Measurements from ENCODE around the gene CDK5RAP1. TPM values are rescaled to one million over a fixed set of nuclear protein-coding genes. Genes with fewer than 3 reads are reported as not detected.

The CDK5RAP1 gene
- total and polyA plus RNA-seq, 4 donors = 20.3 to 43.1 (median 23.2) TPM

- no peaks in the 10 kb centered on the region for H3K36me3 ChIP-seq (ENCODE audit: control insufficient read depth in 4 of 4, insufficient read depth in 4 of 4, low read length in 4 of 4)
- TF ChIP-seq, protein P1, sequence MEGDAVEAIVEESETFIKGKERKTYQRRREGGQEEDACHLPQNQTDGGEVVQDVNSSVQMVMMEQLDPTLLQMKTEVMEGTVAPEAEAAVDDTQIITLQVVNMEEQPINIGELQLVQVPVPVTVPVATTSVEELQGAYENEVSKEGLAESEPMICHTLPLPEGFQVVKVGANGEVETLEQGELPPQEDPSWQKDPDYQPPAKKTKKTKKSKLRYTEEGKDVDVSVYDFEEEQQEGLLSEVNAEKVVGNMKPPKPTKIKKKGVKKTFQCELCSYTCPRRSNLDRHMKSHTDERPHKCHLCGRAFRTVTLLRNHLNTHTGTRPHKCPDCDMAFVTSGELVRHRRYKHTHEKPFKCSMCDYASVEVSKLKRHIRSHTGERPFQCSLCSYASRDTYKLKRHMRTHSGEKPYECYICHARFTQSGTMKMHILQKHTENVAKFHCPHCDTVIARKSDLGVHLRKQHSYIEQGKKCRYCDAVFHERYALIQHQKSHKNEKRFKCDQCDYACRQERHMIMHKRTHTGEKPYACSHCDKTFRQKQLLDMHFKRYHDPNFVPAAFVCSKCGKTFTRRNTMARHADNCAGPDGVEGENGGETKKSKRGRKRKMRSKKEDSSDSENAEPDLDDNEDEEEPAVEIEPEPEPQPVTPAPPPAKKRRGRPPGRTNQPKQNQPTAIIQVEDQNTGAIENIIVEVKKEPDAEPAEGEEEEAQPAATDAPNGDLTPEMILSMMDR (IDR thresholded peaks at IDR 0.05; ENCODE audit: control extremely low read depth, extremely low read depth) = no peak
Observed at GRCh38 chr20:33313686-33314314, 87.5 kb downstream of the CDK5RAP1 start.

DNA sequence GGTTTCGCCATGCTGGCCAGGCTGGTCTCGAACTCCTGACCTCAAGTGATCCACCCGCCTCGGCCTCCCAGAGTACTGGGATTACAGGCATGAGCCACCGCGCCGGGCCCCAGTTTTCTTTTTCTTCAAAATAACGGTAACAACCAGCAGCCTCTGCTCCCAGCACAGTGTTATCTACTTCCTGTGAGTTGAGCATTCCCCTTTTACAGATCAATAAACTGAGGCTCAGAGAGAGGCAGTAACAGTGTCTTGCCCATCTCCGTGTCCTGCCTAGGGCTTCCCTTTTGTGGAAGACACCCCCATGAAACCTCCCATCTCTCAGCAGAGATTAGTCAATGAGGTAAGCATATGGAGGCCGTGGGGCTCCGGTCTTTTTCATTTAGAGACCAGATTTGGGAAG is 88.7 kb downstream of the CDK5RAP1 start:
- TF ChIP-seq, protein P1 (IDR thresholded peaks at IDR 0.05; ENCODE audit: control extremely low read depth, extremely low read depth) = no peak
- DNase-seq = no peak
- WGBS, 2 donors = 90 to 91% methylated on average over 11 of the region's 11 CpGs
- no peak overlapping the region for H3K4me3 ChIP-seq
- H3K9me3 ChIP-seq (ENCODE audit: control insufficient read depth in 4 of 4, insufficient read depth in 3 of 4, low read length in 3 of 4) = no peaks in the 10 kb centered on the region
- H3K27me3 ChIP-seq (ENCODE audit: control insufficient read depth in 3 of 3, insufficient read depth in 3 of 3, low read length in 2 of 3) = no peaks in the 10 kb centered on the region
- H3K9ac ChIP-seq (ENCODE audit: insufficient read depth in 1 of 2, low read length in 2 of 2) = no peak overlapping the region
- no peaks in the 10 kb centered on the region for H3K4me1 ChIP-seq (ENCODE audit: control insufficient read depth in 5 of 5, insufficient read depth in 5 of 5, low read length in 5 of 5)
- H3K27ac ChIP-seq (ENCODE audit: low read depth in 1 of 2, low read length in 1 of 2) = no peak overlapping the region
- H3K36me3 ChIP-seq (ENCODE audit: control insufficient read depth in 4 of 4, insufficient read depth in 4 of 4, low read length in 4 of 4) = no peaks in the 10 kb centered on the region
- no peak for ATAC-seq (ENCODE audit: insufficient read depth, low FRiP score)

More at GRCh38 chr20:33313686-33314314, 87.5 kb downstream of the CDK5RAP1 start:
- H3K9me3 ChIP-seq (ENCODE audit: control insufficient read depth in 4 of 4, insufficient read depth in 3 of 4, low read length in 3 of 4) = no peaks in the 10 kb centered on the region
- H3K27me3 ChIP-seq (ENCODE audit: control insufficient read depth in 3 of 3, insufficient read depth in 3 of 3, low read length in 2 of 3) = no peaks in the 10 kb centered on the region
- no peak overlapping the region for H3K27ac ChIP-seq (ENCODE audit: low read depth in 1 of 2, low read length in 1 of 2)
- no peaks in the 10 kb centered on the region for H3K4me1 ChIP-seq (ENCODE audit: control insufficient read depth in 5 of 5, insufficient read depth in 5 of 5, low read length in 5 of 5)
- no peak overlapping the region for H3K9ac ChIP-seq (ENCODE audit: insufficient read depth in 1 of 2, low read length in 2 of 2)
- DNase-seq (no peak), ATAC-seq (ENCODE audit: insufficient read depth, low FRiP score) (no peak)
- WGBS, 2 donors = 86% methylated on average over 7 of the region's 7 CpGs
- H3K4me3 ChIP-seq = no peak overlapping the region

GRCh38 chr20:33311996-33312395 is 89.3 kb downstream of the CDK5RAP1 start:
- no peak for DNase-seq
- Histone ChIP-seq H3K9me3 (ENCODE audit: control insufficient read depth in 4 of 4, insufficient read depth in 3 of 4, low read length in 3 of 4) (no peaks in the 10 kb centered on the region), H3K27ac (ENCODE audit: low read depth in 1 of 2, low read length in 1 of 2) (no peak overlapping the region), H3K4me1 (ENCODE audit: control insufficient read depth in 5 of 5, insufficient read depth in 5 of 5, low read length in 5 of 5) (no peaks in the 10 kb centered on the region), H3K4me3 (no peak overlapping the region), H3K9ac (ENCODE audit: insufficient read depth in 1 of 2, low read length in 2 of 2) (no peak overlapping the region), H3K36me3 (ENCODE audit: control insufficient read depth in 4 of 4, insufficient read depth in 4 of 4, low read length in 4 of 4) (no peaks in the 10 kb centered on the region), H3K27me3 (ENCODE audit: control insufficient read depth in 3 of 3, insufficient read depth in 3 of 3, low read length in 2 of 3) (no peaks in the 10 kb centered on the region)
- 62 to 72% methylated on average over 4 of the region's 4 CpGs for WGBS, 2 donors
- ATAC-seq (ENCODE audit: insufficient read depth, low FRiP score) = no peak
- TF ChIP-seq, protein P1 (IDR thresholded peaks at IDR 0.05; ENCODE audit: control extremely low read depth, extremely low read depth) = no peak

GRCh38 chr20:33311011-33311410 is 90.3 kb downstream of the CDK5RAP1 start:
- H3K9me3 ChIP-seq (ENCODE audit: control insufficient read depth in 4 of 4, insufficient read depth in 3 of 4, low read length in 3 of 4) = no peaks in the 10 kb centered on the region
- H3K27ac ChIP-seq (ENCODE audit: low read depth in 1 of 2, low read length in 1 of 2) = no peak overlapping the region
- no peak overlapping the region for H3K4me3 ChIP-seq
- H3K36me3 ChIP-seq (ENCODE audit: control insufficient read depth in 4 of 4, insufficient read depth in 4 of 4, low read length in 4 of 4) = no peaks in the 10 kb centered on the region
- no peak for ATAC-seq (ENCODE audit: insufficient read depth, low FRiP score)
- no peaks in the 10 kb centered on the region for H3K27me3 ChIP-seq (ENCODE audit: control insufficient read depth in 3 of 3, insufficient read depth in 3 of 3, low read length in 2 of 3)
- WGBS, 2 donors = 87 to 93% methylated on average over 8 of the region's 8 CpGs
- TF ChIP-seq, protein P1 (IDR thresholded peaks at IDR 0.05; ENCODE audit: control extremely low read depth, extremely low read depth) = no peak
- no peak overlapping the region for H3K9ac ChIP-seq (ENCODE audit: insufficient read depth in 1 of 2, low read length in 2 of 2)
- H3K4me1 ChIP-seq (ENCODE audit: control insufficient read depth in 5 of 5, insufficient read depth in 5 of 5, low read length in 5 of 5) = no peaks in the 10 kb centered on the region
- DNase-seq = no peak
